ENCODE data around the gene DYNLT1.

DNA sequence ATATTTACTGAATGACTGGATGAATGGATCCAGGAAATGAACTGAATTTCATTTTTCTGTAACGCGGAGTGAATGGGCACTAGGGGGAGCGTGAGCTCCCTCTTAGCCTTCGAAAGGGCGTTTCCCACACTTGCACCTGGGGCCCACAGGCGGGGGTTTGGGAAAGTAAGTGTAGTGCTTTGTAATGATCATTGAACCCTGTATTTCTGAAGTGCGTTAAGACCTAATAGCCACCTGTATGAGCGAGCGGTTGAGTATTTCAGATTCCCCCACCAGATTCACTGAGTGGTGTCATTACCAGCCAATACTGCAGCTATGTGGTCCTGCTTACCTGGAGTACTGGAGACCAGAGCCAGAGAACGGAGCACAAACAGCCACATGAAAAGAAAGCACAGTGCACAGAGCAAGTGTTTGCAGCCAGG, 15.8 kb upstream of the DYNLT1 start:
- TF ChIP-seq, protein P1, sequence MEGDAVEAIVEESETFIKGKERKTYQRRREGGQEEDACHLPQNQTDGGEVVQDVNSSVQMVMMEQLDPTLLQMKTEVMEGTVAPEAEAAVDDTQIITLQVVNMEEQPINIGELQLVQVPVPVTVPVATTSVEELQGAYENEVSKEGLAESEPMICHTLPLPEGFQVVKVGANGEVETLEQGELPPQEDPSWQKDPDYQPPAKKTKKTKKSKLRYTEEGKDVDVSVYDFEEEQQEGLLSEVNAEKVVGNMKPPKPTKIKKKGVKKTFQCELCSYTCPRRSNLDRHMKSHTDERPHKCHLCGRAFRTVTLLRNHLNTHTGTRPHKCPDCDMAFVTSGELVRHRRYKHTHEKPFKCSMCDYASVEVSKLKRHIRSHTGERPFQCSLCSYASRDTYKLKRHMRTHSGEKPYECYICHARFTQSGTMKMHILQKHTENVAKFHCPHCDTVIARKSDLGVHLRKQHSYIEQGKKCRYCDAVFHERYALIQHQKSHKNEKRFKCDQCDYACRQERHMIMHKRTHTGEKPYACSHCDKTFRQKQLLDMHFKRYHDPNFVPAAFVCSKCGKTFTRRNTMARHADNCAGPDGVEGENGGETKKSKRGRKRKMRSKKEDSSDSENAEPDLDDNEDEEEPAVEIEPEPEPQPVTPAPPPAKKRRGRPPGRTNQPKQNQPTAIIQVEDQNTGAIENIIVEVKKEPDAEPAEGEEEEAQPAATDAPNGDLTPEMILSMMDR (conservative IDR thresholded peaks at IDR 0.05; ENCODE audit: low read length): peak; percentile 77
- no peak for TF ChIP-seq EZH2phosphoT487 (IDR thresholded peaks at IDR 0.05; ENCODE audit: borderline replicate concordance)

Measured in Loucy (cell line).